Neutrophil (primary cell): ENCODE measurements around the gene MFAP3L.
A peak's percentile ranks its signal among the peaks of the same experiment; 100 is the strongest.
"Not testable (repeated sequence)": the region's sequence is repeated elsewhere in the genome, so short reads cannot be mapped to it uniquely, and the experiment has no call there.

Experiments
- H3K27ac ChIP-seq: fragments of 200-600 bp; sonication (generic); 2 replicates; pipeline ENCODE4 v1.5.1; 2016; ENCODE audit warnings: mild to moderate bottlenecking, moderate library complexity
- H3K27me3 ChIP-seq: fragments of 200-600 bp; sonication (generic); 2 replicates; pipeline ENCODE4 v1.6.0; 2016; ENCODE audit warnings: mild to moderate bottlenecking
- H3K36me3 ChIP-seq: fragments of 200-600 bp; sonication (generic); 2 replicates; pipeline ENCODE4 v1.5.1; 2017
- H3K4me1 ChIP-seq, 2 experiments: fragments of 200-600 bp in 1 of 2; sonication (generic) in 1 of 2; 1 replicate in 1 of 2; 2 replicates in 1 of 2; pipeline versions ENCODE4 v1.5.1 to v1.6.1; 2013 to 2016; ENCODE audit warnings: low read depth in 1 of 2, low read length in 1 of 2, mild to moderate bottlenecking in 1 of 2, moderate library complexity in 1 of 2; ENCODE audit not compliant: control insufficient read depth in 1 of 2, insufficient read depth in 1 of 2
- H3K4me3 ChIP-seq, 2 experiments: fragments of 200-600 bp in 1 of 2; sonication (generic) in 1 of 2; 1 replicate in 1 of 2; 2 replicates in 1 of 2; pipeline ENCODE4 v1.5.1; 2013 to 2016; ENCODE audit warnings: low read depth in 1 of 2, low read length in 1 of 2, mild to moderate bottlenecking in 1 of 2, moderate library complexity in 1 of 2
- H3K9me3 ChIP-seq: fragments of 200-600 bp; sonication (generic); 2 replicates; pipeline ENCODE4 v1.5.1; 2016
- CTCF ChIP-seq: fragments of 200-600 bp; sonication (generic); IDR thresholded peaks from 2 replicates; pipeline ENCODE4 v1.5.1; 2016; ENCODE audit warnings: antibody characterized with exemption

Gene MFAP3L

GRCh38 chr4:170057866-170058265, 31.7 kb upstream of the MFAP3L start:
- no peak overlapping the region for H3K4me3 ChIP-seq
- no peaks in the 10 kb centered on the region for H3K27me3 ChIP-seq
- no peak overlapping the region for H3K27ac ChIP-seq
- no peaks in the 10 kb centered on the region for H3K4me1 ChIP-seq
- TF ChIP-seq CTCF, result no peak
- no peaks in the 10 kb centered on the region for H3K36me3 ChIP-seq
- H3K9me3 ChIP-seq, result no peaks in the 10 kb centered on the region

- H3K27me3 ChIP-seq, result no peaks in the 10 kb centered on the region
- H3K27ac ChIP-seq, result no peak overlapping the region
- H3K4me1 ChIP-seq, result no peaks in the 10 kb centered on the region
- no peak for TF ChIP-seq CTCF
- no peak overlapping the region for H3K4me3 ChIP-seq
- H3K9me3 ChIP-seq, result no peaks in the 10 kb centered on the region
- no peaks in the 10 kb centered on the region for H3K36me3 ChIP-seq
Measured at GRCh38 chr4:170052919-170053318, 26.7 kb upstream of the MFAP3L start.

GRCh38 chr4:170051402-170051801, 25.2 kb upstream of the MFAP3L start:
- H3K9me3 ChIP-seq, result no peaks in the 10 kb centered on the region
- no peak for TF ChIP-seq CTCF
- no peaks in the 10 kb centered on the region for H3K36me3 ChIP-seq
- no peak overlapping the region for H3K27ac ChIP-seq
- no peaks in the 10 kb centered on the region for H3K4me1 ChIP-seq
- no peak overlapping the region for H3K4me3 ChIP-seq
- H3K27me3 ChIP-seq, result no peaks in the 10 kb centered on the region

GRCh38 chr4:170049766-170050165, 23.6 kb upstream of the MFAP3L start:
- no peak for TF ChIP-seq CTCF
- Histone ChIP-seq H3K27ac (no peak overlapping the region), H3K4me3 (no peak overlapping the region)

GRCh38 chr4:170047771-170048354, 21.7 kb upstream of the MFAP3L start:
- Histone ChIP-seq H3K9me3 (no peaks in the 10 kb centered on the region), H3K36me3 (no peaks in the 10 kb centered on the region), H3K4me1 (no peaks in the 10 kb centered on the region), H3K27me3 (no peaks in the 10 kb centered on the region), H3K4me3 (no peak overlapping the region), H3K27ac (no peak overlapping the region)
- TF ChIP-seq CTCF, result peak; percentile 65

More at GRCh38 chr4:170049766-170050165, 23.6 kb upstream of the MFAP3L start:
- Histone ChIP-seq H3K4me1 (no peaks in the 10 kb centered on the region), H3K9me3 (no peaks in the 10 kb centered on the region), H3K27me3 (no peaks in the 10 kb centered on the region), H3K36me3 (no peaks in the 10 kb centered on the region)

GRCh38 chr4:170046156-170046555, 20.0 kb upstream of the MFAP3L start:
- not testable (repeated sequence) for H3K4me1 ChIP-seq, H3K9me3 ChIP-seq, H3K27ac ChIP-seq, H3K27me3 ChIP-seq, H3K4me3 ChIP-seq, H3K36me3 ChIP-seq
